IPS-18a (cell line): ENCODE data around the gene KLF6.

Experiments used
- H3K27ac ChIP-seq: one replicate; pipeline ENCODE4 v1.5.1; 2013; ENCODE audit warnings: low read length
- H3K27me3 ChIP-seq: one replicate; pipeline ENCODE4 v1.6.1; 2013; ENCODE audit warnings: mild to moderate bottlenecking, low read length; ENCODE audit not compliant: control insufficient read depth, insufficient read depth
- H3K36me3 ChIP-seq: one replicate; pipeline ENCODE4 v1.6.1; 2013; ENCODE audit warnings: low read depth, low read length; ENCODE audit not compliant: control insufficient read depth
- H3K4me1 ChIP-seq: one replicate; pipeline ENCODE4 v1.6.1; 2013; ENCODE audit warnings: low read depth, low read length; ENCODE audit not compliant: control insufficient read depth
- H3K4me3 ChIP-seq: one replicate; pipeline ENCODE4 v1.5.1; 2013; ENCODE audit warnings: low read length
- H3K9ac ChIP-seq: one replicate; pipeline ENCODE4 v1.6.1; 2013; ENCODE audit warnings: mild to moderate bottlenecking, low read length, moderate library complexity
- H3K9me3 ChIP-seq: one replicate; pipeline ENCODE4 v1.6.1; 2013; ENCODE audit warnings: low read depth, low read length; ENCODE audit not compliant: control insufficient read depth

KLF6 gene

DNA sequence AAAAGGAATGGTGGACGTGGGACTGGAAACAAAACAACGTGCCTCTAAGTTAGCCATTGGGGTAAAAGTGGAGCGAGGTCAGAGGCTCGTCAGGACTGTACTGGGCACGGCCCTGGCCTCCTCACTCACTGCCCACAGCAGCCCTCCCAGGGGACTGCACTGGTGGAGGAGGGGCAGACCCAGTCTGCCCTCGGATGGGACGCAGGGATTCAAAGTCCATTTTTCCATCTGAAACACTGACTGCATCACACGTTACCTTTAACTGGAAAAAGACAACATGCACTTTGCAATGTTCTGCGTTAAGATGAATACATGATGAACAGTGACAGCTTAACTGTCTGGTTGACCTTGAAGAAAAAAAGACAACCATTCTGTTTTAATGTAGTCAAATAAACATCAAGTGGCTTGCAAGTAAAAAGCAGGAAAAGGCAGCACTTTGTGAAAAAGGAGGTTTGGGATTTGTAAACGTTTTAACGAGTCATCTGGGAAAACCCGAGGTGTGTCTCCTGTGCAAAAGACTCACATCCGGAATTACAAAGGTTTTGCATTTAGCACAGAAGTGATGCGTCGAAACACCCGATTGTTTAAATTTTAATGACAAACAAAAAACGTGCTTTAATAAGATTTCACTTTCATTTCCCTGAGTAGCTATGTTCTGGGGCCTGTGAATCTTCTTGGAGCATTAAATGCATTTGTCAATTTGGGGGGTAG lies 18.8 kb downstream of the KLF6 start:
- no peak overlapping the region for H3K4me3 ChIP-seq
- no peak overlapping the region for H3K9ac ChIP-seq
- H3K27me3 ChIP-seq = no peaks in the 10 kb centered on the region
- H3K9me3 ChIP-seq = no peaks in the 10 kb centered on the region
- H3K4me1 ChIP-seq = peaks cover 3% of the 10 kb centered on the region
- no peaks in the 10 kb centered on the region for H3K36me3 ChIP-seq
- H3K27ac ChIP-seq = no peak overlapping the region

DNA sequence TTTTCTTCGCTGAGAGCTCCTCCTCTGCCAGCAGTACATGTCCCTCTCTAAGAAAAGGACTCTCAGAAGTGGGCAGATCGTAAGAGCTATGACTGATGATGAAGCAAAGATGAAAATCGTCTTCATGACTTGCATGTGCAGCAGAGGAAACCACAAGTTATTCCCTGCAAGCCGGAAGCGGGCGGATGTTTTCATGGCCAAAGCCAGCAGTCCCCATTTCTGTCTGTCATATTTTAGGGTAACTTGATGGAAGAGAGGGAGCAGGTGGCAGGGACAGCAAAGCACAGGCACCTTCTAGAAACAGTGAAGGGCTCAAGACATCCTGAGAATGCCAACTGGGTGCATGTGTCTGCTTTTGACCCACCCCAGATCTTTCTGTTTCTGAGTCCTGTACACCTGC lies 19.9 kb downstream of the KLF6 start:
- no peak overlapping the region for H3K27ac ChIP-seq
- no peaks in the 10 kb centered on the region for H3K9me3 ChIP-seq
- H3K4me3 ChIP-seq = no peak overlapping the region
- peaks cover 3% of the 10 kb centered on the region for H3K4me1 ChIP-seq
- no peaks in the 10 kb centered on the region for H3K36me3 ChIP-seq
- no peak overlapping the region for H3K9ac ChIP-seq
- H3K27me3 ChIP-seq = no peaks in the 10 kb centered on the region

DNA sequence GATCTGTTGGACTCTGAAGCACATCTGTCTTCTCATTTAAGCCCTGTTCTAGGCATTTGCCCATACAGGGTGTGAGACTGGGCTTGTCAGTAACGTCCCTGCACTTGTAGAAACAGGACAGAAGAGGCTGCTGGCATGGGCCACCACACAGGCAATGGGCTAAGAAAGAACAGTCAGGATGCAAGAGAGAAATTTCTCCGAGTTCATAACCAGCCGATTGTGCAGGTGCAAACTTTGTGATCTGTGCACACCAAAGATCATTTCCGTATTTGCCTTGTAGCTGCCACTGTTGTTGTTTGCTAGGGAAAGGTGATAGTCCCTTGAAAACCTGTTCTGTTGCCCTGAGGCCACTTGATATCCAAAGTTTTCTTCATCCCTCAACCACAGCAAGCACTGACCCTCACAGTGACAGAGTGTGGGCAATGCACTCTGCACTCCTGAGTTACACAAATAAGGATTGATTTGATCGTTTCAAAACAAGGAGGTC lies 20.3 kb downstream of the KLF6 start:
- H3K27ac ChIP-seq = no peak overlapping the region
- no peaks in the 10 kb centered on the region for H3K36me3 ChIP-seq
- H3K4me3 ChIP-seq = no peak overlapping the region
- no peaks in the 10 kb centered on the region for H3K27me3 ChIP-seq
- no peak overlapping the region for H3K9ac ChIP-seq
- H3K4me1 ChIP-seq = peaks cover 3% of the 10 kb centered on the region
- H3K9me3 ChIP-seq = no peaks in the 10 kb centered on the region

DNA sequence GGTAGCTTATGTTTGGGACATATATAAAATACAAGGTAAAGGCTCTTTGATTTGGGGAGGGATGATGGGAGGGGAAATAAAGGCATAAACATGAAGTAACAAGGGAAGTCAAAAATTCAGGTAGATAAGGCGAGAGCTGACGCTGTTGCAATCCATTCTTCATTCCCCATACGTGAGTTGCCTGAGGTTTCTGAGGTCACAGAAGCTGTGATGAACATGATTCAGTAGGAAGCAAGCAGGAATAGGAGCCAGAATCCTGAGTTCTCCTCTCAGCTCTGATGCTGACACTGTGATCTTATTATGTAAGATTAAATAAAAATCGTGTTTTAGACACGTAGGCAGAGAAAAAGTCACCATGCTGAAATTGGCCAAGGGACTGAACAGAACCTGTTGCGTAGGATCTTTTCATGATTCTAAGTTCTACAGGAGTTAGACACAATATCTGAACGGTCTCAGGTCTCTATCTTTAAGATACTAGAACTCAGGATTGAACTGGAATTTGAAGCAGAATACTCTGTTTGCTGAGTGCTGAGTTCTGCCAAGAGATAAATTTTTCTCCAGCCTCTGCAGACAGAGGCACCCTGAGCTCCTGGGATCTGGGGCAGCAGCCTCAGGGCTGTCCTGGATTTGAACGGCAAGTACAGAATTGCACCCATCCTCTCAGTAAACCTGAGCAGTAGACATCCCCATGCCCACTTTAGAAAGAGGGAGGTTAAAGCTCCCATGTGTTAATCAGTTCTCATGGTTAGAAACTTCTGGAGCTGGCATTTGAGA lies 21.0 kb downstream of the KLF6 start:
- peaks cover 3% of the 10 kb centered on the region for H3K4me1 ChIP-seq
- no peaks in the 10 kb centered on the region for H3K36me3 ChIP-seq
- no peak overlapping the region for H3K9ac ChIP-seq
- no peak overlapping the region for H3K27ac ChIP-seq
- H3K27me3 ChIP-seq = no peaks in the 10 kb centered on the region
- H3K4me3 ChIP-seq = no peak overlapping the region
- H3K9me3 ChIP-seq = no peaks in the 10 kb centered on the region

DNA sequence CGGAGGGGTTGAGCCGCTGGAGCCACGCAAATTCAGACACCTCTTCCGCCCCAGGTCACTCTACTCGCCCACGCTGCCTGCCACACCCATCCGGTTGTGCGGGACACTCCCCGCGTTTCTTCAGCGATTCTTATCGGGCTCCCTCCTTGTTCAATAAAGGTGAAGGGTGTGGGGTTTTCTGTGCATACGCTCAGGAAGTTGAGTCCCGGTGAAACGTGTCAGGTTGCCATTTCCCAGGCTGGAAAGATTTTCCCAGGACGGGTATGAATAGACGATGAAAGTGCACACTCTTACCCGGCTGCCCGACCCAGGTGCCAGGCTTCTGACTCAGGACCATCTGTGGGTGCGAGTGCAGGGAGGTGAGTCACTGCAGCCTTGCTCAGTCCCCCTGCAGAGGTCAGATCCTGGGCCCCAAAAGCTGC lies 22.0 kb downstream of the KLF6 start:
- H3K9me3 ChIP-seq = no peaks in the 10 kb centered on the region
- H3K4me3 ChIP-seq = no peak overlapping the region
- H3K36me3 ChIP-seq = no peaks in the 10 kb centered on the region
- peaks cover 3% of the 10 kb centered on the region for H3K4me1 ChIP-seq
- no peak overlapping the region for H3K9ac ChIP-seq
- no peaks in the 10 kb centered on the region for H3K27me3 ChIP-seq
- H3K27ac ChIP-seq = no peak overlapping the region

DNA sequence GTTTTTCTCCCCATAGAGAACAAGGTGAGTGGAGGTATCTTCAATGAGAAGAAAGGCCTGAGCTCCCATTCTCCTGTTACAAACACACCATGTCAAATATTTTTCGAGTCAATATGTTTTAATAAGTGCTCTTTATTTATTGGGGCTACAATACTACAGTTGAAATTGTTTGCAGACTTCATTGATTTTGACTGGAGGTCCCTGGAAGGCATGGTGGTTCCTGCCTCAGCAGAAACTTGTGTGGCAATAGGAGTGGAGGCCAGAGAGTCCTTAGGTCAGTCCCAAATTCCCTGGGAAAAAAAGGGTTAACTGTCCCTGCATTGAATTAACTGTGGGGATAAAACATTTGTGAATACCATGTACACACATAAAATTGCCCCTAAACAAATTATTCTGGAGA lies 22.7 kb downstream of the KLF6 start:
- Histone ChIP-seq H3K4me3 (no peak overlapping the region), H3K27ac (no peak overlapping the region), H3K27me3 (no peaks in the 10 kb centered on the region), H3K9me3 (no peaks in the 10 kb centered on the region), H3K9ac (no peak overlapping the region), H3K4me1 (peaks cover 3% of the 10 kb centered on the region), H3K36me3 (no peaks in the 10 kb centered on the region)

DNA sequence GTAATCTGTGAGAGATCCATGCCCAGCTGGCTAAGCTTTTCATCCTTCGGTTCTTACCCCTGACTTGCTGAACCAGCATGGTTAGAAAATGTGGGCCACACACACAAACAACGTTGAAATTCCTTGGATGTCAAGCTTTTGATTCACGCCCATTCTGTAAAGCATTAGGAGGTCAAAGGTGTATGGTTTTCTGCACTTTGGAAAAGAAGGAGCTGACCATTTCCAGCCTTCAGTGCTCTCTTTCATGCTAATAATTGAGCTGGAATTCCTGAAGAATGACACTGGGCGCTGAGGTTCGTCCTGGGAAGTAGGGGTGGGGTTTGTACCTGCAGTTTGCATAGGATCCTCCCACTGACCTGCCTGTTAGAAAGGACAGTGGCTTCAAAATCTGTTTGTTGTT lies 23.1 kb downstream of the KLF6 start:
- Histone ChIP-seq H3K27me3 (no peaks in the 10 kb centered on the region), H3K27ac (no peak overlapping the region), H3K4me1 (peaks cover 3% of the 10 kb centered on the region), H3K36me3 (no peaks in the 10 kb centered on the region), H3K9ac (no peak overlapping the region), H3K4me3 (no peak overlapping the region), H3K9me3 (no peaks in the 10 kb centered on the region)

DNA sequence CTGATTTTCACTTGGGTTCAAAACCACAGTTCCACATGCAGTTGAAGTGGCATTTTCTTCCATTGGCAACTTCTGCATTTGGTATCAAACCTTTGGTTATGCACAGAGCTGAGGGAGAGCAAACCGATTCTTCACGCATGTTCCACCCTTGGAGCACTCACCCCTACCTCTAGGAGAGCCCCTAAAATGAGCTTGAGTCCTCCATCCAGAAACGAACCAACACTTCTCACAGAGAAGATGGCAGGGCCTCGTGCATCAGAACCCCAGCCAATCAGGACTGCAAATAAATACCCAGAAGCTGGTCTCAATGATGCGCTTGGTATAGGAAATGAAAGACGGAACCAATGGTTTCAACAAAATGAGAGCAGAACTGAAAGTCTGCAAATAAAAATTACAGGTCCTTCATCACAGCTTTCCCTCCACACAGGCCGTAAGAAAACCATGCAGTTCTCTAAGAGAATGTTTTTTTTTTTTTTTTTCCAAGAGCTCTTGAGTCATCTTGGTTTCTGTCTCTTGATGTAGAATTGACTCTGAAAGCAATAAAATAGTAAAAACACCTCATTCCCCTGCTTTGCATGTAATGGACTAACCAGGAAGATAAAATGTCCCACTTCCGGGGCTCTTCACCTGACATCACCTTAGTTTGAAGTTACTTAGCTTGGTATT lies 23.9 kb downstream of the KLF6 start:
- Histone ChIP-seq H3K9me3 (no peaks in the 10 kb centered on the region), H3K9ac (no peak overlapping the region), H3K27me3 (no peaks in the 10 kb centered on the region), H3K36me3 (no peaks in the 10 kb centered on the region), H3K4me3 (no peak overlapping the region), H3K27ac (no peak overlapping the region), H3K4me1 (peaks cover 3% of the 10 kb centered on the region)

DNA sequence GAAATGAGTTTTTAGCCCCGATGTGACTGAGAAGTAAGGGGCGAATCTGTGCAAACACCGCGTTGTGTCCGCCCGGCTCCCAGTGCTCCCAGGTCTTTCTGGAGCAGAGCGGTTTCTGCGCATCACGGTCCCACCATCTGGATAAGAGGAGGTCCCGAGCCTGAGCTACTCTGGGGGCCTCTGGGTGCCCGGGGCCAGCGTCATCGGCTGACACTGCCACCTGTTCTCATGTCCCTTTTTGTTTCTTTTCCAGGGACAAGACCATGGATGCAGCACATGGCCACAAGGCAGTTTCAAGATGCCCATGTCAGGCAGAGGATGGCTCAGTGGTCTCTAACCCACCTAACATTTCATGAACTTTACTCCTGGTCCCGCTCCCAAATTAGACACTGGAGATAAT lies 24.9 kb downstream of the KLF6 start:
- Histone ChIP-seq H3K27me3 (no peaks in the 10 kb centered on the region), H3K4me1 (peaks cover 3% of the 10 kb centered on the region), H3K9ac (no peak overlapping the region)

DNA sequence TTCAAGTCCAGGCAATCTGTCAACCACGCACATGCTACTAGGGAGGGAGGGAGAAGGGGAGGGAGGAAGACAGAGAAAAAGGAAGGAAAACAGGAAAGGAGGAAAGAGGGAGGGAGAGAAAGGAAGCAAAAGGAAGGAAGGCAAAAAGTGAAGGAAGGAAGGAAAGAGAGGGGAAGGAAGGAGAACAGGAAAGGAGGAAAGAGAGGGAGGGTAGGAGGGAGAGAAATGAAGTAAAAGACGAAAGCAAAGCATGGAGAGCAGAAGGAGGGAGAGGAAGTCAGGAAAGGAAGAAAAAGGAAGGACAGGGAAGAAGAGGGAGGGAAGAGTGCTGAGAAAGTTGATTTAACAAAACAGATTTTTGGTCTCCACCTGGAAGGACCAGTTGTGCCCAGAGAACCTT lies 25.6 kb downstream of the KLF6 start:
- H3K4me3 ChIP-seq = no peak overlapping the region
- no peaks in the 10 kb centered on the region for H3K36me3 ChIP-seq
- H3K9ac ChIP-seq = no peak overlapping the region
- no peaks in the 10 kb centered on the region for H3K27me3 ChIP-seq
- peaks cover 3% of the 10 kb centered on the region for H3K4me1 ChIP-seq
- no peak overlapping the region for H3K27ac ChIP-seq
- H3K9me3 ChIP-seq = no peaks in the 10 kb centered on the region

More for the DNA sequence above, 24.9 kb downstream of the KLF6 start:
- H3K36me3 ChIP-seq = no peaks in the 10 kb centered on the region
- H3K27ac ChIP-seq = no peak overlapping the region
- H3K9me3 ChIP-seq = no peaks in the 10 kb centered on the region
- no peak overlapping the region for H3K4me3 ChIP-seq

DNA sequence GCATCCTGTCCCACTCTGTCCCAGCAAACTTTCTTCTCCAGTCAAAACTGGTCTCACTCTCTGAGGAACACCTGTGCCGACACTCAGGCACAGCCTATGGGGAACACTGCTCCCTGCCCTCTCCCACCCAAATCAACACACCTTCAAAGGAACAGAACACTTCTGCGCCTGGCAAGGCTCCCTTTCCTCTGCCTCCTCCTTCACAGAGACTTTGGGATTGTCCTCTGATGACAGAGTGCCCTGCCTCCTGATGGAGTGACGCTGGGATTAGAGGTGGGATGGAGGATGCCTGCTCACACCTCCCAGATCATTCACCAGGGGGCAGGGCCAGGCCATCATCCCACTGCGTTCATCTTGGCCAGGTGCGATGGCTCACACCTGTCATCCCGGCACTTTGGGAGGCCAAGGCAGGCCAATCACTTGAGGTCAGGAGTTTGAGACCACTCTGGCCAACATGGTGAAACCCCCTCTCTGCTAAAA lies 26.5 kb downstream of the KLF6 start:
- H3K9me3 ChIP-seq = no peaks in the 10 kb centered on the region
- peaks cover 3% of the 10 kb centered on the region for H3K4me1 ChIP-seq
- H3K9ac ChIP-seq = no peak overlapping the region
- no peak overlapping the region for H3K27ac ChIP-seq
- no peaks in the 10 kb centered on the region for H3K36me3 ChIP-seq
- H3K27me3 ChIP-seq = no peaks in the 10 kb centered on the region
- H3K4me3 ChIP-seq = no peak overlapping the region
